ENCODE results near the gene COX8A.
A peak's percentile ranks its signal among the peaks of the same experiment; 100 is the strongest.
"Not testable (repeated sequence)": the region's sequence is repeated elsewhere in the genome, so short reads cannot be mapped to it uniquely, and the experiment has no call there.

COX8A gene

GRCh38 chr11:63974259-63975143 is at the start of gene COX8A:
Gene COX8A, plus strand, starts transcription at chr11:63974620. Its CDS starts 61 bp downstream, at chr11:63974681.
- DNase-seq (ENCODE audit: low read depth in 2 of 2): peak; percentile 94 to 96

GRCh38 chr11:63929616-63930015 is 44.8 kb upstream of the COX8A start:
- no peak for DNase-seq (ENCODE audit: low read depth in 2 of 2)

DNA sequence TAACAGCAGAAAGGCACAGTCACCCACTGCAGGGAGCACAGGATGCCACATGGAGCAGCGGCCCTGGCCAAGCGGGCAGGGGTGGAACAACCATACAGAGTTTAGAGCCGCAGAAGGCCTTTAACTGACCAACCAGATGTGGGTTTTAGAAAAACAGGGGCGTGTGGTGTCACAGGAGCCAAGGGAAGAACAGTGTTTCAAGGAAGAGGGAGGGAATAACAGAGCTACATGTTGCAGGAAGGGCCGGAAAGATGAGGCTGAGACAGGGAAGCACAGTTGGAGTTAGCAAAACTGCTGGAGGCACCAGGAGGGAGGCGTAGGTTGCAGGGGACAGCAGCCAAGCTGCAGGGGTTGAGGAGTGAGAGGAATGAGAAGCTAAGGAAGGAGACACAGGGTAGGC is 43.4 kb upstream of the COX8A start:
- no peak for DNase-seq (ENCODE audit: low read depth in 2 of 2)

DNA sequence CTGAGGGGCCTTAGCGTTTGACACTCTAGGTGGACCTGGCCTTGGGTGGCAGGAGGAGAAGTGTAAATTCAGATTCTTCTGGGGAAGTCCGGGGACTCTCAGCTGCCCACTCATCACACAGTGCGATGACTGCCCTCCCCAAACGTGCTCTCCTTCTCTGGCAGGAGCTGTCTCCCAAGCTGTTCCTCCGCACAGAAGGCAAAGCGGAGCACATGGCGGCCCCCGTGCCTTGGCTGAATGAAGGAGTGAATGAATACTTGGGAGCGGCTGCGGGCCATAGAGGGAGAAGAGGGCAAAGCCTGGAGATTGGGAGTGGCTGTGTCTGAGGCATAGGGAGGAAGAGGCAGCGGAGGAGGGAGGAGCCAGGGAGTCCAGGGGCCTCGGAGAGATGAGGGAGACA is 42.5 kb upstream of the COX8A start:
- DNase-seq (ENCODE audit: low read depth in 2 of 2): no peak

GRCh38 chr11:63933459-63933858 is 41.0 kb upstream of the COX8A start:
- DNase-seq (ENCODE audit: low read depth in 2 of 2): no peak

DNA sequence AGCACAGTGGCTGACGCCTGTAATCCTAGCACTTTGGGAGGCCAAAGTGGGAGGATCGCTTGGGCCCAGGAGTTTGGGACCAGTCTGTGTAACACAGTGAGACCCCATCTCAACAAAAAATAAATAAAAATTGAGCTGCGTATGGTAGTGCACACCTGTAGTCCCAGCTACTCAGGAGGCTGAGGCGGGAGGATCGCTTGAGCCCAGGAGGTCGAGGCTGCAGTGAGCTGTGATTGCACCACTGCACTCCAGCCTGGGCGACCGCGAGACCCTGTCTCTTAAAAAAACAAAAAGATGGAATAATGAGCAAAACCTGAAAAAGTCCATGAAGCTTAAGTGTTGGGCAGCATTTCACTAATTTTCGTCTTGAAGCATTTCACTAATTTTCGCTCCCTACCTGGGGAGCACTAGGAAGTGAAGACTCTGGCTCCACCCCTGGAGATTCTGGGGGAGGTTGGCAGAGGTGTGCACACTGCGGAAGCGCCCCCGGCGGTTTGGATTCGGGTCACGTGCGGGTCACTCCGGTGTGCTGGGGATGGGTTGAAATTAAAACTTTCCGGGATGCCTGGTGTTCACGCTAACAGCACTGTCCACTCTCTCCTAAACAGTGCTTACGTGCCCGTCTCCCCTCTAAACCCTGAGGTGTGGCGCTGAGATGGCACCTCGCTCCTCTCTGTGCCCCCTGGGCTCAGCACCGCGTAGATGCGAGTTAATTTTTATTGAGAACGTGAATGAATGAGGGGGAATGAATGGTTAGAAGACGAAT is 36.5 kb upstream of the COX8A start:
- DNase-seq (ENCODE audit: low read depth in 2 of 2): no peak

- peak; percentile 91 to 93 for DNase-seq (ENCODE audit: low read depth in 2 of 2)
Observed at GRCh38 chr11:63938479-63939396, 35.7 kb upstream of the COX8A start, which contains the start of gene NAA40. Gene NAA40, plus strand, starts transcription at chr11:63939002. Its CDS starts 95 bp downstream, at chr11:63939097.

DNA sequence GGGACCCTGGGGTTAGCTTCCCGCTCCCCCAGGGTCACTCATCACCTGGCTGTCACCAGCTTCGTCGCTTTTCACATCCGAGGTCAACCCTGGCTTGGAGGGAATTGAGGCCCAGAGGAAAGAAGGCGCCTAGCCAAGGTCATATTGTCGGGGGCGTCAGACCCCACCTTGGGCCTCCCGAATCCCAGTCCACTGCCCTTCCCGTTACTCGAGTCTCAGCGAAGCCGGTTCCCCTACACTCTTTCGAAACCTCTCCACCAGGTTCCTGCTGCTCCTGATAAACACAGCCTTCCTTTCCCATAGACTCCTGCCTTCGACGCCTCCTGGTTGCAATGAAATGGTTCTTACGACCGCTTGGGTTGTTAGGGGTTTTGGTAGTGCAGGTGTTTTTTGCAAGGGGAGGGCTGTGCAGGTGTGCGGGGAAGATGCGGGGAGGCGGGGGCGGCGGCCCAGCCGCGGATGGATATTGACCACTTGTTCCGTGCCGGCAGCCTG is 35.0 kb upstream of the COX8A start:
- no peak for DNase-seq (ENCODE audit: low read depth in 2 of 2)

DNA sequence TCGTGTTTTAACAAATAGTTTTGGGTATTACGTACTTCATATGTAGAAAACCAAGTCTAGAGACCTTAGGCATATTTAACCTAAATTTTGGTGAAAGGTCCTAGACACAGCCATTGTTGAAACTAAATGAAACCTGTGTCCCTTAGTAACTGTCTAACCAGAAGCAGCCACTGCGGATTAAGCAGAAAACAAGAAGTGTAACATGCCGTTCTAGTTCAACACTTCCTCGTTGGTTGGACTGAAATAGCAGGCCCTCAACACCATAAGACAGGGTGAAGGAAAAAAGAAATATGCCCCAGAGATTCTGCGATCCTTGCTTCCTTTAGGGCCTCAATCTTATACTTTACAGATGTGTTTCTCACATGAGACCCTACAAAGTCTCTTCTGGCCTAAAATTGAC is 33.6 kb upstream of the COX8A start:
- DNase-seq (ENCODE audit: low read depth in 2 of 2): no peak

GRCh38 chr11:63941901-63942300 is 32.5 kb upstream of the COX8A start:
- no peak for DNase-seq (ENCODE audit: low read depth in 2 of 2)

- DNase-seq (ENCODE audit: low read depth in 2 of 2): no peak
Observed at GRCh38 chr11:63942803-63943202, 31.6 kb upstream of the COX8A start.

DNA sequence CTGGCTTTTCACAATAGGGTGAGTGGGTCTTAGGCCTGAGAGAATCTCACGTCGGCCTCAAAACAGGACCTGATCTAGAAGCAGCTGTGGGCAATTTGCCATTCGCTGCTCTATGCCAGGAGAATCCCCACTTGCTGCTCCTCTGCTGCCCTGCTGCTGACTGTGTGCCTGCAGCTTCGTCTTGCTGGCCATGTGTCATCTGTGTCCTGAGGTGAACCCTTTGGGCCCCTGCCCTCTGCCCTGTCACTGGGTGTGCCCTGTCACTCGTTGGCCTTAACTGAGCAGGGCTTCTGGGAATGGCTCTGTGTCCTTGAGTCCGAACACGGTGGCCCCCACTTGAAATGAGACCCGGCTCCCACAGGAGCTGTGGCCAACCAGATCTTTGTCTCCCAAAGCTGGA is 29.4 kb upstream of the COX8A start:
- no peak for DNase-seq (ENCODE audit: low read depth in 2 of 2)

DNA sequence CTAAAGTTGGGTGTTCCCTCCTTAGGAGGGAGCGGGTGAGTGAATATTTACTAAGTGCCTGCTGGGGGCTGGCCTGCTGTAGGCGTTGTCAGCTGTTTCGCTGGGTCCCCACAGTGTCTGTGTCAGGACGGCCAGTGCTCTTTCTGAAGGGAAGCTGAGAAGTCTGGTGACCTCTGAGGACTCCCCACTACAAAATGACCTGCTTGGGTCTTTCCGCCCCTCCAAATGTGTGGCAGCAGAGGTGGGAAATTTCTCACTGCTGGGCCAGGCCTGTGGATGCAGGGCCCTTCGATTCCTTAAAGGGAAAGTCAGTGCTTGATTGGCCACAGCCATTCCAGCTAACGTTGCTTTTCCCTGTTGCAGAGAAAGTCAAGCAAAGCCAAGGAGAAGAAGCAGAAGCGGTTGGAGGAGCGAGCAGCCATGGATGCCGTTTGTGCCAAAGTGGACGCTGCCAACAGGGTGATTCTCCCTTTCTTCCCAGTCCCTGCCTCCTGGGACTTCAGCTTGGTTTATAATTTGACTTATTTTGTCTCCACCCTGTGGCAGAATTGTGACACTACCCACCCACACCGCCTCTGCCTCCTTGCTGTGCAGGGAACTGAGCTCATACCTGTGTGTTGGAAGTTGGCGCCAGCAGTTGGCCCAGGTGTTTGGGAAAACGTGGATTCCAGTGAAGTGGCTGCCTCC is 28.8 kb upstream of the COX8A start:
- peak in 1 of 2 donors; percentile 34 for DNase-seq (ENCODE audit: low read depth in 2 of 2)

DNA sequence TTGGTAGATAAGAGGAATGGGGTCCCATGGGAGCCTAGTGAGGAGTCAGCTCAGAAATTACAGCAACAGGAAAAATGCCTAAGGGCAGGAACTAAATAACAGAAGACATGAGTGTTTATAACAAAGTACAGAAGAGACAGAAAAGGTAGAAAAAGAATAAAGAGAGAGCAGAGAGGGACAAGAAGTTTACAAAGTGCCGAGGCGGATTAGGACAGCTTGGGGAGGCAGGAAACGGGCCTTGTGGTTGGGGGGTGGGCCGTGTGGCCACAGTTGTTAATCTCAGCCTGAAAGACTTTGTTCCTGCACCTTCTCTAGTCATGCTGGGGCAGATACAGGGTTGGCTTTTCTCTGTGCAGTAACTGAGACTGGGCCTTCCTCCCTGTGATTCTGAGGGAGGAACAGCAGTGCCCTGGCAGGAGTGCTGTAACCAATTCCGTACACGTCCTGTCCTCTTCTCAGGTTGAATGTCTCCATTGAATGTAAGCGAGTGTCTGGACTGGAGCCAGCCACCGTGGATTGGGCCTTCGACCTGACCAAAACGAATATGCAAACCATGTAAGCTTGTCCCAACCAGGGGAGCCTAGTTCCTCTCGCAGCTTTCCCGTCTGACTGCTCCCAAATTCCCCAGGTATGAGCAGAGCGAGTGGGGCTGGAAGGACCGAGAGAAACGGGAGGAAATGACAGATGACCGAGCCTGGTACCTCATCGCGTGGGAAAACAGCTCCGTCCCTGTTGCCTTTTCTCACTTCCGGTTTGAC is 22.5 kb upstream of the COX8A start:
- no peak for DNase-seq (ENCODE audit: low read depth in 2 of 2)

DNA sequence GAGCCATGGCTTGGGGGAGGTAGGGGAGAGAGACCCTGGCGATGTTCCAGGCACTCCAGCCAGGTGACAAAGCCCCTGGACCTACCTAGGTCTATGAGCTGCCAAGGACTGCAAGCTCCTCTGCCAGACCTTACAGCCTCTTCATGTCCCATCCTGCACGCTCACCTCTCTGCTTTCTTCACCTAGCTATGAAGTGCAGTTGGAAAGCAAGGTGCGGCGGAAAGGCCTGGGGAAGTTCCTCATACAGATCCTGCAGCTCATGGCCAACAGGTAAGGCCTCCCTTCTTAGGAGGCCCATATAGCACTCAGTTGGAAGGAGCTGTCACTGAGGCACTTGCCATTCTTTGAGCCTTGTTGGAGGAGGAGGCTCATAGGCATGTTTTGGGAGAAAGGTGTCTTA is 21.9 kb upstream of the COX8A start:
- no peak for DNase-seq (ENCODE audit: low read depth in 2 of 2)

DNA sequence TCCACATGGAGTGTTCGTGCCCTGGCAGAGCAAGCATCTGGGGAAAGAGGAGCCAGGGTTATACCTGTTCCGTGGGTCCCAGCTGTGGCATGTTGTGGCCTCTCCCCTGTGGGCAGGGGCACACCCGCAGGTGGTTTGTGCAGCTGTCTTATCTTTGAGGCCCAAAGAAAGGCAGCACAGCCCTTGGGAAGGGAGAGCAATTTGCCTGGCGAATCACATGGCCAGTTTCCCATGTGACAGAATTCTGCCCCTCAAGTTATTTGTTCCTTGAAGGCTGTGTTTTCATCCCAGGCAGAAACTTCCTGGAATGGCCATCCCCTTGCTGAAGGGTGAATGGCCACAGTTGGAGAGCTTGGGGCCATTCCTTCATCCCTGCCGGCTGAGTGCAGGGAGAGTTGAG is 16.4 kb upstream of the COX8A start:
- DNase-seq (ENCODE audit: low read depth in 2 of 2): no peak

GRCh38 chr11:63961608-63962412 is 12.6 kb upstream of the COX8A start:
- DNase-seq (ENCODE audit: low read depth in 2 of 2): no peak

DNA sequence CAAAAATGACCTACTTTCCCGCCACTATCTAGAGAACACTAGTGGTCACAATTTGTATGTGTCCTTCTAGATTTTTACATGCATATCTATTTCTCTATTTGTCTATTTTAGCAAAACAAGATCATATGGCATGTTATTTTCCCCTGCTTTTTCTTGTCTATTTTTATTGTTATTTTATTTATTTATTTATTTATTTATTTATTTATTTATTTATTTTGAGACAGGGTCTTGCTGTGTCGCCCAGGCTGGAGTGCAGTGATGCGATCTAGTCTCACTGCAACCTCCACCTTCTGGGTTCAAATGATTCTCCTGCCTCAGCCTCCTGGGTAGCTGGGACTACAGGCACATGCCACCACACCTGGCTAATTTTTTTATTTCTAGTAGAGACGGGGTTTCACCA is 10.5 kb upstream of the COX8A start:
- not testable (repeated sequence) for DNase-seq (ENCODE audit: low read depth in 2 of 2)

GRCh38 chr11:63966444-63966843 is 8.0 kb upstream of the COX8A start:
- no peak for DNase-seq (ENCODE audit: low read depth in 2 of 2)
